Astrocyte of the cerebellum (primary cell): ENCODE measurements around the gene MCOLN3.

Source experiments
- DNase-seq: peaks from one replicate; pipeline ENCODE4 v3.0.0-alpha.2; 2011; ENCODE audit warnings: low read depth
- H3K4me3 ChIP-seq: 2 replicates; pipeline ENCODE4 v1.5.1; 2011; ENCODE audit warnings: mild to moderate bottlenecking, low read depth, low read length, moderate library complexity
- in situ Hi-C: cut with HindIII; loops from 2 replicates; pipeline ENCODE4 v1.10.0; 2017; ENCODE audit warnings: low sequenced_read_pairs
- TF ChIP-seq, protein P1 (sequence below): IDR thresholded peaks from 2 replicates; pipeline ENCODE4 v1.5.1; 2012; ENCODE audit warnings: low read length, low read depth, moderate library complexity, mild to moderate bottlenecking; ENCODE audit errors: missing control alignments

Gene MCOLN3

DNA sequence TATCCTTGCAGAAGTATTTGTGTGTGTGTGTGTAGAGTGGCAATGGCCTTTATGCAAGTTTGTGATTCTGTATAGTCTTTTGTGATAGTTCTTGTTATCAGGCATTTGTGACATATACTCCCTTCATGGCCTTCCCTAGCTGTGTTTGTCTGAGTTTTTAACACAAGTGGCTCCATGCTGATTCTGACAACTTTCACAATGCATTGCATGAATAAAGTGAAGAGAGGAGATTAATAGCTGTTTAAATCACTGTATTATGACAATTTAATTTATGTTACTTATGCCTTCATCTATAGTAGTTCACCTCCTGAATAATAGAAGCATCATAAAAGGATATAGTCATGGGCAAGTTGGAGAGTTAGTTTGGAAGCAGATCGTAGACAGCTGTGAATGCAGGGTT, 17.2 kb upstream of the MCOLN3 start:
- in situ Hi-C loops: no loop called here
- TF ChIP-seq, protein P1, sequence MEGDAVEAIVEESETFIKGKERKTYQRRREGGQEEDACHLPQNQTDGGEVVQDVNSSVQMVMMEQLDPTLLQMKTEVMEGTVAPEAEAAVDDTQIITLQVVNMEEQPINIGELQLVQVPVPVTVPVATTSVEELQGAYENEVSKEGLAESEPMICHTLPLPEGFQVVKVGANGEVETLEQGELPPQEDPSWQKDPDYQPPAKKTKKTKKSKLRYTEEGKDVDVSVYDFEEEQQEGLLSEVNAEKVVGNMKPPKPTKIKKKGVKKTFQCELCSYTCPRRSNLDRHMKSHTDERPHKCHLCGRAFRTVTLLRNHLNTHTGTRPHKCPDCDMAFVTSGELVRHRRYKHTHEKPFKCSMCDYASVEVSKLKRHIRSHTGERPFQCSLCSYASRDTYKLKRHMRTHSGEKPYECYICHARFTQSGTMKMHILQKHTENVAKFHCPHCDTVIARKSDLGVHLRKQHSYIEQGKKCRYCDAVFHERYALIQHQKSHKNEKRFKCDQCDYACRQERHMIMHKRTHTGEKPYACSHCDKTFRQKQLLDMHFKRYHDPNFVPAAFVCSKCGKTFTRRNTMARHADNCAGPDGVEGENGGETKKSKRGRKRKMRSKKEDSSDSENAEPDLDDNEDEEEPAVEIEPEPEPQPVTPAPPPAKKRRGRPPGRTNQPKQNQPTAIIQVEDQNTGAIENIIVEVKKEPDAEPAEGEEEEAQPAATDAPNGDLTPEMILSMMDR: no peak
- DNase-seq: no peak
- H3K4me3 ChIP-seq: no peak overlapping the region

DNA sequence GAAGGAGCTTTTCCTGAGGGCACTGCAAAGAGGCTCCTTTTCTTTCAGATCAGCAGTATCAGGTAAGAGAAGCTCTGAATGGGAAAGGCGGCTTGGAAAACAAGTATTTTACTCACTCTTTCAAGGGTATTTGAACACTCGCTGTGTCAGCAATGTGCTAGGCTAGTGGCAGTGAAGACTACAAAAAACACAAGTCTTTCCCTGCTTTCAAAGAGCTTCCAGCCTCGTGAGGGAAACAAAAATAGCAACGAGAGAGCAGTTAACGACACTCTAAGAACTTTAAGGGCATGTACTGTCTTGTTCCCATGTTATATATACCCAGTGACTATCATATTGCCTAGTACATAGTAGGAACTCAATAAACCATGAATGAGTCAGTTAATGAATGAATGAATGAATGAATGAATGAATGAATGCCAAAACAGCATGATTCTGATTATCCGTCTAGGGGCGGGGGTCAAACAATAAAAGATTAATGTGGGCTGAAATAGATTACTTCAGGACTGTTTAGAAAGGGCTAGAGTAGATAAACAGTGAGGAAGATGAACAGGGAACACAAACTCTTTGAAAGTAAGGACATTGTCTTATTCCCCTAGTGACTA, 14.2 kb upstream of the MCOLN3 start:
- in situ Hi-C loops: no loop called here
- no peak for DNase-seq
- TF ChIP-seq, protein P1: no peak
- peak overlapping the region; percentile 49 for H3K4me3 ChIP-seq

GRCh38 chr1:85061711-85062424, 13.6 kb upstream of the MCOLN3 start:
- TF ChIP-seq, protein P1: no peak
- peak overlapping the region; percentile 49 for H3K4me3 ChIP-seq
- DNase-seq: peak; percentile 99
- in situ Hi-C loops: no loop called here

DNA sequence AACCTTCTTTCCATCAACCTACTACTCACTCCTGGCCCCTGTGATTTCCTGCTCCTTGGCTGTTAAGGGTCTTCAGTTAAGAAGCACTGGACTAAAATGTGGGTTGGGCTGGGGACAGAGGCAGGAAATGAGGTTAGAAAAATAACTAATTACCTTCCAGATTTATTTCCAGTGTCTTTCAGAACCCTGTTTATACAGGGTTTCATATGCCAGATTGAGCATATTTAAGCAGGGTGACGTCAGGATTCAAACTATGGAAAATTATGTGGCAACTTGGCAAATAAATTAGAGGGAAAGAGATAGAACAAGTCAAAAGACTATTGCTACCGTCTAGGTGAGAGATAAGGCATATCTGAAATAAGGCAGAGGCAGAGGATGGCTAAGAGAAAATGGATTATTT, 11.7 kb upstream of the MCOLN3 start:
- H3K4me3 ChIP-seq: no peak overlapping the region
- no peak for DNase-seq
- in situ Hi-C loops: no loop called here
- TF ChIP-seq, protein P1: no peak

DNA sequence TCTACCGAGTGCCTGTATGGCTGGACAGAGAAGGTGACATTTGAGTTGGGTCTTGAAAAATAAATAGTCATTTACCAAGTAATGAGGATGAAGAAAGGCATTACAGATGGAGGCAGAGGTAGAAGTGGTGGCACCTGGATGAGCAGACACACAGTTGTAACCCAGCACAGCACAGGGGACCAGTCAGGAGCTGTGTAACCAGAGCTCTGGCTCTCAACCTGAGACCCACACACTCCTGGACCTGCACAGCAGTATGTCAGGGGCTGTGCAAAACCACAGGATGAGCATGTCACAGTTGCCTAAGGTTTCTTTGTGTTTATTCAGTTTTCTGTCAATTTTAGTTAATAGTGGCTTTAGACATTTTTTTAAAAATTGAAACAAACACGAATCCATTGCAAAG, 11.3 kb upstream of the MCOLN3 start:
- in situ Hi-C loops: no loop called here
- TF ChIP-seq, protein P1: no peak
- no peak for DNase-seq
- no peak overlapping the region for H3K4me3 ChIP-seq

- no peak for DNase-seq
- in situ Hi-C loops: no loop called here
- no peak overlapping the region for H3K4me3 ChIP-seq
- TF ChIP-seq, protein P1: no peak
Observed at GRCh38 chr1:85058786-85059185, 10.5 kb upstream of the MCOLN3 start.
